ENCODE data around the gene YY1.

DNA sequence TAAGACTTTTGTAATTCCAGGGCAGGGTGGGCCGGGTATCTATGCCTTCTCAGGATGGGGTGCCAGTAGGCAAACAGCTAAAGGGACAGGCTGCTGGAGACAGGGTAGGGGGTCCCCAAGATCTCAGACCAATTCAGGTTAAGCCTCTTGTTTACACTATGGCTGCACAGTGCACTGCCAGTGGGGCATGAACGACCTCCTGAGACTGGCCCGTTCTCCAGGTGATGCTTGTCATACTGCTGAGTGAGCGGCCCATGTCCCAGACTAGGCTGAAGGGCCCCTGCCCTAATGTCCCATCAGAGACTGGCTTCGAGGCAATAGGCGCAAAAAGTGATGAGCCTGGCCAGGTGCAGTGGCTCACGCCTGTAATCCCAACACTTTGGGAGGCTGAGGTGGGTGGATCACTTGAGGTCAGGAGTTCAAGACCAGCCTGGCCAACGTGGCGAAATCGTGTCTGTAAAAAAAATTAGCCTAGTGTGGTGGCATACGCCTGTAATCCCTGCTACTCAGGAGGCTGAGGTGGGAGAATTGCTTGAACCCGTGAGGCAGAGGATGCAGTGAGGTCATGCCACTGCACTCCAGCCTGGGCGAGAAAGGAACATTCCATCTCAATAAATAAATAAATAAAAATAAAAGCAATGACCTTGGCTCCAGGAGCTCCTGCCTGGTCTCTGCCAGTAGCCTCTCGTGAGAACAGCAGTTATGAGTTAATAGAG is 54.7 kb downstream of the YY1 start:
- TF ChIP-seq, protein P1, sequence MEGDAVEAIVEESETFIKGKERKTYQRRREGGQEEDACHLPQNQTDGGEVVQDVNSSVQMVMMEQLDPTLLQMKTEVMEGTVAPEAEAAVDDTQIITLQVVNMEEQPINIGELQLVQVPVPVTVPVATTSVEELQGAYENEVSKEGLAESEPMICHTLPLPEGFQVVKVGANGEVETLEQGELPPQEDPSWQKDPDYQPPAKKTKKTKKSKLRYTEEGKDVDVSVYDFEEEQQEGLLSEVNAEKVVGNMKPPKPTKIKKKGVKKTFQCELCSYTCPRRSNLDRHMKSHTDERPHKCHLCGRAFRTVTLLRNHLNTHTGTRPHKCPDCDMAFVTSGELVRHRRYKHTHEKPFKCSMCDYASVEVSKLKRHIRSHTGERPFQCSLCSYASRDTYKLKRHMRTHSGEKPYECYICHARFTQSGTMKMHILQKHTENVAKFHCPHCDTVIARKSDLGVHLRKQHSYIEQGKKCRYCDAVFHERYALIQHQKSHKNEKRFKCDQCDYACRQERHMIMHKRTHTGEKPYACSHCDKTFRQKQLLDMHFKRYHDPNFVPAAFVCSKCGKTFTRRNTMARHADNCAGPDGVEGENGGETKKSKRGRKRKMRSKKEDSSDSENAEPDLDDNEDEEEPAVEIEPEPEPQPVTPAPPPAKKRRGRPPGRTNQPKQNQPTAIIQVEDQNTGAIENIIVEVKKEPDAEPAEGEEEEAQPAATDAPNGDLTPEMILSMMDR (IDR thresholded peaks at IDR 0.05) = no peak
- TF ChIP-seq POLR2A (IDR thresholded peaks at IDR 0.05; ENCODE audit: low read length) (no peak), CEBPB (IDR thresholded peaks at IDR 0.05) (no peak), CBX8 (IDR thresholded peaks at IDR 0.05) (no peak), SMC3 (IDR thresholded peaks at IDR 0.05) (no peak), RCOR1 (IDR thresholded peaks at IDR 0.05; ENCODE audit: low read depth, low read length) (no peak)

Measured in A549 (cell line).